ENCODE measurements around the gene ACVR1.
A peak's percentile ranks its signal among the peaks of the same experiment; 100 is the strongest.

The ACVR1 gene

GRCh38 chr2:157792335-157793052 lies 83.6 kb downstream of the ACVR1 start:
- DNase-seq (ENCODE audit: low read depth): peak; percentile 89

GRCh38 chr2:157790780-157791179 lies 85.3 kb downstream of the ACVR1 start:
- no peak for DNase-seq (ENCODE audit: low read depth)

- no peak for DNase-seq (ENCODE audit: low read depth)
These were observed 86.1 kb downstream of the ACVR1 start for GRCh38 chr2:157789933-157790511.

- peak; percentile 14 for DNase-seq (ENCODE audit: low read depth)
These were observed 86.9 kb downstream of the ACVR1 start for GRCh38 chr2:157789256-157789655.

GRCh38 chr2:157788201-157788600 lies 87.9 kb downstream of the ACVR1 start:
- DNase-seq (ENCODE audit: low read depth): no peak

- DNase-seq (ENCODE audit: low read depth): no peak
These were observed 88.7 kb downstream of the ACVR1 start for GRCh38 chr2:157787364-157787938.

- no peak for DNase-seq (ENCODE audit: low read depth)
These were observed 89.3 kb downstream of the ACVR1 start for GRCh38 chr2:157786663-157787363.

- DNase-seq (ENCODE audit: low read depth): peak; percentile 61
These were observed 90.1 kb downstream of the ACVR1 start for GRCh38 chr2:157785866-157786662.

- no peak for DNase-seq (ENCODE audit: low read depth)
These were observed 90.9 kb downstream of the ACVR1 start for GRCh38 chr2:157785200-157785599.

GRCh38 chr2:157784823-157785175 lies 91.3 kb downstream of the ACVR1 start:
- DNase-seq (ENCODE audit: low read depth): no peak

GRCh38 chr2:157784169-157784822 lies 91.8 kb downstream of the ACVR1 start:
- DNase-seq (ENCODE audit: low read depth): peak; percentile 62

- DNase-seq (ENCODE audit: low read depth): no peak
These were observed 92.9 kb downstream of the ACVR1 start for GRCh38 chr2:157783245-157783644.

GRCh38 chr2:157782057-157782845 lies 93.9 kb downstream of the ACVR1 start:
- DNase-seq (ENCODE audit: low read depth): peak; percentile 46

GRCh38 chr2:157780211-157780610 lies 95.9 kb downstream of the ACVR1 start:
- DNase-seq (ENCODE audit: low read depth): no peak

GRCh38 chr2:157779794-157780193 lies 96.3 kb downstream of the ACVR1 start:
- DNase-seq (ENCODE audit: low read depth): no peak

GRCh38 chr2:157777427-157777826 lies 98.7 kb downstream of the ACVR1 start:
- peak; percentile 65 for DNase-seq (ENCODE audit: low read depth)

GRCh38 chr2:157771234-157771633 lies 104.9 kb downstream of the ACVR1 start:
- DNase-seq (ENCODE audit: low read depth): no peak

GRCh38 chr2:157769856-157770255 lies 106.3 kb downstream of the ACVR1 start:
- DNase-seq (ENCODE audit: low read depth): no peak

- DNase-seq (ENCODE audit: low read depth): no peak
These were observed 111.7 kb downstream of the ACVR1 start for GRCh38 chr2:157764386-157764785.

- DNase-seq (ENCODE audit: low read depth): peak; percentile 66
These were observed 114.6 kb downstream of the ACVR1 start for GRCh38 chr2:157761520-157761919.

GRCh38 chr2:157760949-157761348 lies 115.2 kb downstream of the ACVR1 start:
- DNase-seq (ENCODE audit: low read depth): no peak

All from EH (cell line).